ENCODE results near the gene SDF2. TPM values are rescaled to one million over a fixed set of nuclear protein-coding genes. Genes with fewer than 3 reads are reported as not detected.
A peak's percentile ranks its signal among the peaks of the same experiment; 100 is the strongest.

SDF2 gene
- total and polyA plus RNA-seq, 9 of the 15 experiments (the other 6 are each of a cell fraction or from before 2014, with no cell fraction given), result 41.2 to 132 (median 65.6) TPM

DNA sequence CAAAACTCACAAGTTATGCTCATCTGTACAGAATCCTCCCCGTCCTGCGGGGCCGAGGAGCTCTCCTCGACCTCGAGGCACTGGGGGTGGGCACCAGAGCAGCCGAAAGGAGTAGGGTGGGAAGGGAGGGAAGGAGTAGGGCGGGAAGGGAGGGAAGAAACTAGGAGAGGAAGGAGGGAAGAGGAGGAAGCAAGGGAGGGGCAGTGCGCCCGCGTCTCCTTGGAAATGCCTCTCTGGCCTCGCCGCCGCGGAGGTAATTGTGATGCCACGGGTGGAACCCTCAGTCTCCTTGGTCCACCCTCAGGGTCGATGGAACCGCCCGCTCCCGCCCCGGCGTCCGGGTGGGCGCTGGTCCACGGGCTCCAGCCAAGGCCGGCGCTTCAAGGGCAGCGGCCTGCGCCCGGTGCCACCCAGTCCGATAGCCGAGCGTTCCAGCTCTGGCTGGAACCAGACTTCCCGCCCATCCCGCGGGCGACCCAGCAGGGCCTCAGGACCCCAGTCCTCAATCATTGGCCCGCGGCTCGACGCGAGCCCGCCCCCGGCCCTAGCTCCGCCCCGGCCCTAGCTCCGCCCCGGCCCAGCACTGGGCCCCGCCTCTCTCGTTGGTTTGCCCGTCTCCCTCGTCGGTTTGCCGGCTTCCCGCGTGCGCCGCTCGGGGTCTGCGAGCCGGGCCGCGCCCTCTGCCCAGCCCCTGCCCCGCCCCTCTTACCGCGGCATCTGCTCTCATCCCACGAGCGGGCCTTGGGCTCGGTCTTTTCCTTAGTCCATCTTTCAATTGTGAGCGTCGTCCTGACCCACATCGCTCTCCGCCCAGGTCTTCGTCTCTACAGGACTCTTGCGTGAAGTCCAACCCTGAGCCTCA lies 49.4 kb upstream of the SDF2 start (continued):
- TF ChIP-seq, protein P1, sequence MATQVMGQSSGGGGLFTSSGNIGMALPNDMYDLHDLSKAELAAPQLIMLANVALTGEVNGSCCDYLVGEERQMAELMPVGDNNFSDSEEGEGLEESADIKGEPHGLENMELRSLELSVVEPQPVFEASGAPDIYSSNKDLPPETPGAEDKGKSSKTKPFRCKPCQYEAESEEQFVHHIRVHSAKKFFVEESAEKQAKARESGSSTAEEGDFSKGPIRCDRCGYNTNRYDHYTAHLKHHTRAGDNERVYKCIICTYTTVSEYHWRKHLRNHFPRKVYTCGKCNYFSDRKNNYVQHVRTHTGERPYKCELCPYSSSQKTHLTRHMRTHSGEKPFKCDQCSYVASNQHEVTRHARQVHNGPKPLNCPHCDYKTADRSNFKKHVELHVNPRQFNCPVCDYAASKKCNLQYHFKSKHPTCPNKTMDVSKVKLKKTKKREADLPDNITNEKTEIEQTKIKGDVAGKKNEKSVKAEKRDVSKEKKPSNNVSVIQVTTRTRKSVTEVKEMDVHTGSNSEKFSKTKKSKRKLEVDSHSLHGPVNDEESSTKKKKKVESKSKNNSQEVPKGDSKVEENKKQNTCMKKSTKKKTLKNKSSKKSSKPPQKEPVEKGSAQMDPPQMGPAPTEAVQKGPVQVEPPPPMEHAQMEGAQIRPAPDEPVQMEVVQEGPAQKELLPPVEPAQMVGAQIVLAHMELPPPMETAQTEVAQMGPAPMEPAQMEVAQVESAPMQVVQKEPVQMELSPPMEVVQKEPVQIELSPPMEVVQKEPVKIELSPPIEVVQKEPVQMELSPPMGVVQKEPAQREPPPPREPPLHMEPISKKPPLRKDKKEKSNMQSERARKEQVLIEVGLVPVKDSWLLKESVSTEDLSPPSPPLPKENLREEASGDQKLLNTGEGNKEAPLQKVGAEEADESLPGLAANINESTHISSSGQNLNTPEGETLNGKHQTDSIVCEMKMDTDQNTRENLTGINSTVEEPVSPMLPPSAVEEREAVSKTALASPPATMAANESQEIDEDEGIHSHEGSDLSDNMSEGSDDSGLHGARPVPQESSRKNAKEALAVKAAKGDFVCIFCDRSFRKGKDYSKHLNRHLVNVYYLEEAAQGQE (IDR thresholded peaks at IDR 0.05; ENCODE audit: borderline replicate concordance), result peak; percentile 89
- TF ChIP-seq, protein P1 (CRISPR knock-in tag; IDR thresholded peaks at IDR 0.05; ENCODE audit: low read depth), result no peak
- TF ChIP-seq, protein P2, sequence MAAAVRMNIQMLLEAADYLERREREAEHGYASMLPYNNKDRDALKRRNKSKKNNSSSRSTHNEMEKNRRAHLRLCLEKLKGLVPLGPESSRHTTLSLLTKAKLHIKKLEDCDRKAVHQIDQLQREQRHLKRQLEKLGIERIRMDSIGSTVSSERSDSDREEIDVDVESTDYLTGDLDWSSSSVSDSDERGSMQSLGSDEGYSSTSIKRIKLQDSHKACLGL (CRISPR knock-in tag; IDR thresholded peaks at IDR 0.05; ENCODE audit: borderline replicate concordance, poor library complexity, severe bottlenecking), result no peak
- TF ChIP-seq SOX6 (IDR thresholded peaks at IDR 0.05) (no peak), ATF7 (IDR thresholded peaks at IDR 0.05) (peak; percentile 73; the same call in 1 of the 2 replicates), TFAM (CRISPR knock-in tag; conservative IDR thresholded peaks at IDR 0.05) (no peak), BRD4 (IDR thresholded peaks at IDR 0.05) (0 out of 2 replicates have a peak, but pooled peaks have one; percentile 46), ZC3H8 (IDR thresholded peaks at IDR 0.05) (no peak), SMARCC2 (IDR thresholded peaks at IDR 0.05; ENCODE audit: low read depth) (no peak), CTBP1 (IDR thresholded peaks at IDR 0.05; ENCODE audit: borderline replicate concordance) (peak; percentile 90; the same call in 1 of the 2 replicates)
- TF ChIP-seq, protein P3, sequence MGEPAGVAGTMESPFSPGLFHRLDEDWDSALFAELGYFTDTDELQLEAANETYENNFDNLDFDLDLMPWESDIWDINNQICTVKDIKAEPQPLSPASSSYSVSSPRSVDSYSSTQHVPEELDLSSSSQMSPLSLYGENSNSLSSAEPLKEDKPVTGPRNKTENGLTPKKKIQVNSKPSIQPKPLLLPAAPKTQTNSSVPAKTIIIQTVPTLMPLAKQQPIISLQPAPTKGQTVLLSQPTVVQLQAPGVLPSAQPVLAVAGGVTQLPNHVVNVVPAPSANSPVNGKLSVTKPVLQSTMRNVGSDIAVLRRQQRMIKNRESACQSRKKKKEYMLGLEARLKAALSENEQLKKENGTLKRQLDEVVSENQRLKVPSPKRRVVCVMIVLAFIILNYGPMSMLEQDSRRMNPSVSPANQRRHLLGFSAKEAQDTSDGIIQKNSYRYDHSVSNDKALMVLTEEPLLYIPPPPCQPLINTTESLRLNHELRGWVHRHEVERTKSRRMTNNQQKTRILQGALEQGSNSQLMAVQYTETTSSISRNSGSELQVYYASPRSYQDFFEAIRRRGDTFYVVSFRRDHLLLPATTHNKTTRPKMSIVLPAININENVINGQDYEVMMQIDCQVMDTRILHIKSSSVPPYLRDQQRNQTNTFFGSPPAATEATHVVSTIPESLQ (CRISPR knock-in tag; IDR thresholded peaks at IDR 0.05), result peak; percentile 86; the same call in 1 of the 2 replicates
- TF ChIP-seq, protein P4, sequence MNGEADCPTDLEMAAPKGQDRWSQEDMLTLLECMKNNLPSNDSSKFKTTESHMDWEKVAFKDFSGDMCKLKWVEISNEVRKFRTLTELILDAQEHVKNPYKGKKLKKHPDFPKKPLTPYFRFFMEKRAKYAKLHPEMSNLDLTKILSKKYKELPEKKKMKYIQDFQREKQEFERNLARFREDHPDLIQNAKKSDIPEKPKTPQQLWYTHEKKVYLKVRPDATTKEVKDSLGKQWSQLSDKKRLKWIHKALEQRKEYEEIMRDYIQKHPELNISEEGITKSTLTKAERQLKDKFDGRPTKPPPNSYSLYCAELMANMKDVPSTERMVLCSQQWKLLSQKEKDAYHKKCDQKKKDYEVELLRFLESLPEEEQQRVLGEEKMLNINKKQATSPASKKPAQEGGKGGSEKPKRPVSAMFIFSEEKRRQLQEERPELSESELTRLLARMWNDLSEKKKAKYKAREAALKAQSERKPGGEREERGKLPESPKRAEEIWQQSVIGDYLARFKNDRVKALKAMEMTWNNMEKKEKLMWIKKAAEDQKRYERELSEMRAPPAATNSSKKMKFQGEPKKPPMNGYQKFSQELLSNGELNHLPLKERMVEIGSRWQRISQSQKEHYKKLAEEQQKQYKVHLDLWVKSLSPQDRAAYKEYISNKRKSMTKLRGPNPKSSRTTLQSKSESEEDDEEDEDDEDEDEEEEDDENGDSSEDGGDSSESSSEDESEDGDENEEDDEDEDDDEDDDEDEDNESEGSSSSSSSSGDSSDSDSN (IDR thresholded peaks at IDR 0.05; ENCODE audit: borderline replicate concordance in 1 of 2, low read depth in 2 of 2, low read length in 2 of 2), result 0 out of 4 replicates have a peak, but pooled peaks of 1 of the 2 experiments have one; percentile 54
